Glomerular visceral epithelial cell (primary cell): ENCODE data around the gene PCDH1.
A peak's percentile ranks its signal among the peaks of the same experiment; 100 is the strongest.

Source experiments
- DNase-seq: peaks from one replicate; pipeline ENCODE4 v3.0.0-alpha.2; 2016; ENCODE audit errors: extremely low spot score

The PCDH1 gene

GRCh38 chr5:141853895-141854626, 24.1 kb downstream of the PCDH1 start:
- no peak for DNase-seq

- no peak for DNase-seq
Measured at GRCh38 chr5:141852448-141852847, 25.8 kb downstream of the PCDH1 start.

GRCh38 chr5:141851195-141851874, 26.9 kb downstream of the PCDH1 start:
- no peak for DNase-seq

- no peak for DNase-seq
Measured at GRCh38 chr5:141850786-141851185, 27.4 kb downstream of the PCDH1 start.

- peak; percentile 31 for DNase-seq
Measured at GRCh38 chr5:141850244-141850768, 27.9 kb downstream of the PCDH1 start.

- DNase-seq: peak; percentile 69
Measured at GRCh38 chr5:141849415-141850243, 28.6 kb downstream of the PCDH1 start.

GRCh38 chr5:141848744-141849414, 29.3 kb downstream of the PCDH1 start:
- DNase-seq: peak; percentile 65

- DNase-seq: no peak
Measured at GRCh38 chr5:141846031-141846430, 32.2 kb downstream of the PCDH1 start.

GRCh38 chr5:141845371-141845851, 32.8 kb downstream of the PCDH1 start:
- DNase-seq: no peak

GRCh38 chr5:141844414-141845097, 33.7 kb downstream of the PCDH1 start:
- no peak for DNase-seq

GRCh38 chr5:141843156-141843927, 34.9 kb downstream of the PCDH1 start:
- no peak for DNase-seq

GRCh38 chr5:141841378-141842180, 36.6 kb downstream of the PCDH1 start:
- DNase-seq: no peak

GRCh38 chr5:141840826-141841360, 37.3 kb downstream of the PCDH1 start:
- no peak for DNase-seq

GRCh38 chr5:141840280-141840812, 37.9 kb downstream of the PCDH1 start:
- no peak for DNase-seq

- no peak for DNase-seq
Measured at GRCh38 chr5:141839015-141839513, 39.1 kb downstream of the PCDH1 start.

- no peak for DNase-seq
Measured at GRCh38 chr5:141838326-141839014, 39.7 kb downstream of the PCDH1 start.

GRCh38 chr5:141835928-141836670, 42.1 kb downstream of the PCDH1 start:
- no peak for DNase-seq
